ENCODE data around the gene DLG3. TPM values are rescaled to one million over a fixed set of nuclear protein-coding genes. Genes with fewer than 3 reads are reported as not detected.

DLG3 gene
- total RNA-seq, 2 experiments from 2014 or later, result 6.6 to 9.0 TPM

GRCh38 chrX:70452143-70452733 lies 7.6 kb downstream of the DLG3 start:
- H3K4me3 ChIP-seq (ENCODE audit: low read length), result peak overlapping the region; percentile 55
- peak overlapping the region; percentile 90 for H3K4me3 Mint-ChIP-seq
- TF ChIP-seq CTCF (IDR thresholded peaks at IDR 0.05), result peak; percentile 44
- ChIA-PET CTCF (interaction anchor here (0.9 to 1.7 kb wide), 5 partner anchors 15 to 213 kb away, joined by 3 to 6 read pairs (median 4); no protein-coding TSS in a partner anchor), POLR2A (interaction anchor here (1.4 kb wide), 1 partner anchor 9 kb away, joined by 3 read pairs; no protein-coding TSS in a partner anchor)
- ATAC-seq (ENCODE audit: poor library complexity), result peak; percentile 36
- H3K27me3 ChIP-seq (ENCODE audit: control insufficient read depth in 1 of 2, insufficient read depth in 2 of 2, low read length in 2 of 2), result no peaks in the 10 kb centered on the region
- H3K36me3 ChIP-seq (ENCODE audit: insufficient read depth, low read length), result no peaks in the 10 kb centered on the region
- no peaks in the 10 kb centered on the region for H3K36me3 Mint-ChIP-seq (ENCODE audit: low read depth)
- no peaks in the 10 kb centered on the region for H3K9me3 Mint-ChIP-seq
- DNase-seq, result peak in 13 of 14 experiments; percentile 24 to 73 (median 43)
- H3K27ac Mint-ChIP-seq, result peak overlapping the region; percentile 67
- no peaks in the 10 kb centered on the region for H3K27me3 Mint-ChIP-seq
- H3K4me1 ChIP-seq (ENCODE audit: insufficient read depth, low read length), result peaks cover 40% of the 10 kb centered on the region
- H3K9me3 ChIP-seq (ENCODE audit: control insufficient read depth in 1 of 2, insufficient read depth in 1 of 2, low read length in 2 of 2), result no peaks in the 10 kb centered on the region
- H3K27ac ChIP-seq (ENCODE audit: low read depth in 1 of 2, low read length in 2 of 2), result peak overlapping the region in 1 of 2 donors; percentile 15
- intact Hi-C loops (cut with DNase I, micrococcal nuclease), result loop anchor here (5.0 kb wide), 4 partner anchors 100 to 725 kb away; no protein-coding TSS in a partner anchor
- H3K4me1 Mint-ChIP-seq (ENCODE audit: low read depth), result peaks cover 41% of the 10 kb centered on the region

GRCh38 chrX:70453024-70453618 lies 8.5 kb downstream of the DLG3 start:
- peaks cover 40% of the 10 kb centered on the region for H3K4me1 ChIP-seq (ENCODE audit: insufficient read depth, low read length)
- ChIA-PET CTCF (interaction anchor here (0.6 to 1.7 kb wide), 3 partner anchors 18 to 212 kb away, joined by 3 to 6 read pairs (median 4); no protein-coding TSS in a partner anchor), POLR2A (interaction anchor here (1.4 kb wide), 1 partner anchor 10 kb away, joined by 3 read pairs; no protein-coding TSS in a partner anchor)
- no peak for ATAC-seq (ENCODE audit: poor library complexity)
- Mint-ChIP-seq H3K9me3 (no peaks in the 10 kb centered on the region), H3K27ac (peak overlapping the region; percentile 42), H3K27me3 (no peaks in the 10 kb centered on the region), H3K4me3 (peak overlapping the region; percentile 87), H3K36me3 (ENCODE audit: low read depth) (no peaks in the 10 kb centered on the region), H3K4me1 (ENCODE audit: low read depth) (peaks cover 41% of the 10 kb centered on the region)
- H3K36me3 ChIP-seq (ENCODE audit: insufficient read depth, low read length), result no peaks in the 10 kb centered on the region
- peak overlapping the region in 1 of 2 donors; percentile 15 for H3K27ac ChIP-seq (ENCODE audit: low read depth in 1 of 2, low read length in 2 of 2)
- no peak for DNase-seq
- TF ChIP-seq CTCF (IDR thresholded peaks at IDR 0.05), result no peak
- intact Hi-C loops (cut with DNase I, micrococcal nuclease), result loop anchor here (5.0 kb wide), 4 partner anchors 99 to 724 kb away; no protein-coding TSS in a partner anchor
- peak overlapping the region; percentile 55 for H3K4me3 ChIP-seq (ENCODE audit: low read length)
- no peaks in the 10 kb centered on the region for H3K9me3 ChIP-seq (ENCODE audit: control insufficient read depth in 1 of 2, insufficient read depth in 1 of 2, low read length in 2 of 2)
- H3K27me3 ChIP-seq (ENCODE audit: control insufficient read depth in 1 of 2, insufficient read depth in 2 of 2, low read length in 2 of 2), result no peaks in the 10 kb centered on the region

- Histone ChIP-seq H3K27ac (ENCODE audit: low read depth in 1 of 2, low read length in 2 of 2) (peak overlapping the region; percentile 17 to 61), H3K36me3 (ENCODE audit: insufficient read depth, low read length) (peaks cover 2% of the 10 kb centered on the region), H3K4me3 (ENCODE audit: low read length) (peak overlapping the region; percentile 67), H3K4me1 (ENCODE audit: insufficient read depth, low read length) (peaks cover 40% of the 10 kb centered on the region), H3K9me3 (ENCODE audit: control insufficient read depth in 1 of 2, insufficient read depth in 1 of 2, low read length in 2 of 2) (no peaks in the 10 kb centered on the region), H3K27me3 (ENCODE audit: control insufficient read depth in 1 of 2, insufficient read depth in 2 of 2, low read length in 2 of 2) (no peaks in the 10 kb centered on the region)
- Mint-ChIP-seq H3K27ac (peak overlapping the region; percentile 86), H3K27me3 (no peaks in the 10 kb centered on the region), H3K4me3 (peak overlapping the region; percentile 87), H3K4me1 (ENCODE audit: low read depth) (peaks cover 41% of the 10 kb centered on the region), H3K9me3 (no peaks in the 10 kb centered on the region), H3K36me3 (ENCODE audit: low read depth) (no peaks in the 10 kb centered on the region)
- TF ChIP-seq CTCF (IDR thresholded peaks at IDR 0.05), result peak; percentile 69
- ChIA-PET POLR2A (interaction anchor here (1.5 kb wide), 1 partner anchor 321 kb away, joined by 6 read pairs; the partner anchor contains the start of gene IGBP1), CTCF (no interaction called here)
- intact Hi-C loops (cut with DNase I, micrococcal nuclease), result loop anchor here (2.0 to 5.0 kb wide), 5 partner anchors 98 to 723 kb away; no protein-coding TSS in a partner anchor
- ATAC-seq (ENCODE audit: poor library complexity), result peak; percentile 74
- DNase-seq, result peak in 13 of 14 experiments; percentile 38 to 89 (median 62)
Observed at GRCh38 chrX:70454441-70455365, 10.1 kb downstream of the DLG3 start.
